ENCODE data around the gene C2orf92. TPM values are rescaled to one million over a fixed set of nuclear protein-coding genes. Genes with fewer than 3 reads are reported as not detected.

C2orf92 gene
- total RNA-seq, 1 experiment from 2014 or later: 11.2 TPM

- Histone ChIP-seq H2AFZ (no peak overlapping the region), H3F3A (ENCODE audit: insufficient read depth, low read depth) (no peaks in the 10 kb centered on the region), H3K27ac (no peak overlapping the region), H3K4me3 (no peak overlapping the region), H3K4me1 (replicated peaks; ENCODE audit: insufficient read depth) (peaks cover 6% of the 10 kb centered on the region), H3K36me3 (ENCODE audit: low read depth) (no peaks in the 10 kb centered on the region), H3K79me2 (ENCODE audit: low read depth) (no peaks in the 10 kb centered on the region), H3K27me3 (ENCODE audit: insufficient read depth, low read depth) (peaks cover 14% of the 10 kb centered on the region), H3K4me2 (no peak overlapping the region), H3K9me2 (ENCODE audit: insufficient read depth) (no peaks in the 10 kb centered on the region), H3K9me3 (ENCODE audit: insufficient read depth, low read depth) (no peaks in the 10 kb centered on the region), H4K20me1 (ENCODE audit: insufficient read depth) (no peaks in the 10 kb centered on the region)
- ChIA-PET POLR2A (ENCODE audit: unreplicated experiment) (interaction anchor here (0.6 kb wide), 1 partner anchor 1699 kb away, joined by 3 read pairs; no protein-coding TSS in a partner anchor), CTCF (no interaction called here)
- DNase-seq: no peak
- no TSS peak for BruUV-seq (replicated peaks)
- TF ChIP-seq EZH2 (IDR thresholded peaks at IDR 0.05; ENCODE audit: low read depth): no peak
- no peak for TF ChIP-seq CTCF (conservative IDR thresholded peaks at IDR 0.05)
- intact Hi-C loops (cut with micrococcal nuclease; ENCODE audit: unreplicated experiment): no loop called here
Observed at GRCh38 chr2:97741686-97742085, 72.2 kb downstream of the C2orf92 start.

GRCh38 chr2:97742381-97742847 is 72.9 kb downstream of the C2orf92 start:
- Histone ChIP-seq H3K4me2 (no peak overlapping the region), H3K4me3 (no peak overlapping the region), H3K27ac (no peak overlapping the region), H2AFZ (no peak overlapping the region), H3K36me3 (ENCODE audit: low read depth) (no peaks in the 10 kb centered on the region), H3F3A (ENCODE audit: insufficient read depth, low read depth) (no peaks in the 10 kb centered on the region), H3K4me1 (replicated peaks; ENCODE audit: insufficient read depth) (peaks cover 6% of the 10 kb centered on the region), H3K27me3 (ENCODE audit: insufficient read depth, low read depth) (peaks cover 14% of the 10 kb centered on the region), H3K9me2 (ENCODE audit: insufficient read depth) (no peaks in the 10 kb centered on the region), H3K9me3 (ENCODE audit: insufficient read depth, low read depth) (no peaks in the 10 kb centered on the region), H3K79me2 (ENCODE audit: low read depth) (no peaks in the 10 kb centered on the region), H4K20me1 (ENCODE audit: insufficient read depth) (no peaks in the 10 kb centered on the region)
- POLR2A ChIA-PET (ENCODE audit: unreplicated experiment): no interaction called here
- CTCF ChIA-PET: no interaction called here
- TF ChIP-seq EZH2 (IDR thresholded peaks at IDR 0.05; ENCODE audit: low read depth) (no peak), CTCF (conservative IDR thresholded peaks at IDR 0.05) (no peak)
- no TSS peak for BruUV-seq (replicated peaks)
- DNase-seq: peak in 1 of 2 experiments; percentile 18
- intact Hi-C loops (cut with micrococcal nuclease; ENCODE audit: unreplicated experiment): no loop called here

GRCh38 chr2:97743913-97744312 is 74.4 kb downstream of the C2orf92 start:
- no peak for DNase-seq
- no peaks in the 10 kb centered on the region for H4K20me1 ChIP-seq (ENCODE audit: insufficient read depth)

More at GRCh38 chr2:97743913-97744312, 74.4 kb downstream of the C2orf92 start:
- POLR2A ChIA-PET (ENCODE audit: unreplicated experiment): interaction anchor here (0.7 kb wide), 1 partner anchor 1268 kb away, joined by 3 read pairs; no protein-coding TSS in a partner anchor
- no peak overlapping the region for H3K4me2 ChIP-seq
- H3K9me3 ChIP-seq (ENCODE audit: insufficient read depth, low read depth): no peaks in the 10 kb centered on the region
- no peak overlapping the region for H3K27ac ChIP-seq
- TF ChIP-seq EZH2 (IDR thresholded peaks at IDR 0.05; ENCODE audit: low read depth): no peak
- no peak for TF ChIP-seq CTCF (conservative IDR thresholded peaks at IDR 0.05)
- H3K36me3 ChIP-seq (ENCODE audit: low read depth): no peaks in the 10 kb centered on the region
- H3F3A ChIP-seq (ENCODE audit: insufficient read depth, low read depth): no peaks in the 10 kb centered on the region
- no peak overlapping the region for H2AFZ ChIP-seq
- CTCF ChIA-PET: interaction anchor here (0.5 to 1.2 kb wide), 2 partner anchors 44 to 1044 kb away, joined by 3 read pairs; no protein-coding TSS in a partner anchor
- BruUV-seq (replicated peaks): no TSS peak
- H3K4me3 ChIP-seq: no peak overlapping the region
- intact Hi-C loops (cut with micrococcal nuclease; ENCODE audit: unreplicated experiment): no loop called here
- H3K79me2 ChIP-seq (ENCODE audit: low read depth): no peaks in the 10 kb centered on the region
- peaks cover 6% of the 10 kb centered on the region for H3K4me1 ChIP-seq (replicated peaks; ENCODE audit: insufficient read depth)
- H3K27me3 ChIP-seq (ENCODE audit: insufficient read depth, low read depth): no peaks in the 10 kb centered on the region
- no peaks in the 10 kb centered on the region for H3K9me2 ChIP-seq (ENCODE audit: insufficient read depth)
